Esophagus muscularis mucosa (tissue), 3 donors: ENCODE results near the gene TBX2.

ENCODE experiments used
- EP300 ChIP-seq: sonication (generic); formaldehyde crosslinking; IDR thresholded peaks from one replicate; pipeline ENCODE4 v1.6.1; 2017; ENCODE audit warnings: antibody characterized with exemption
- TF ChIP-seq, protein P1 (sequence below), 3 experiments: fragments of 200-600 bp in 2 of 3; fragments of 450-650 bp in 1 of 3; sonication (generic) in 2 of 3; IDR thresholded peaks; one replicate each; pipeline ENCODE4 v1.5.1; 2017 to 2019; ENCODE audit warnings: antibody characterized with exemption in 3 of 3, mild to moderate bottlenecking in 2 of 3, moderate library complexity in 1 of 3

DNA sequence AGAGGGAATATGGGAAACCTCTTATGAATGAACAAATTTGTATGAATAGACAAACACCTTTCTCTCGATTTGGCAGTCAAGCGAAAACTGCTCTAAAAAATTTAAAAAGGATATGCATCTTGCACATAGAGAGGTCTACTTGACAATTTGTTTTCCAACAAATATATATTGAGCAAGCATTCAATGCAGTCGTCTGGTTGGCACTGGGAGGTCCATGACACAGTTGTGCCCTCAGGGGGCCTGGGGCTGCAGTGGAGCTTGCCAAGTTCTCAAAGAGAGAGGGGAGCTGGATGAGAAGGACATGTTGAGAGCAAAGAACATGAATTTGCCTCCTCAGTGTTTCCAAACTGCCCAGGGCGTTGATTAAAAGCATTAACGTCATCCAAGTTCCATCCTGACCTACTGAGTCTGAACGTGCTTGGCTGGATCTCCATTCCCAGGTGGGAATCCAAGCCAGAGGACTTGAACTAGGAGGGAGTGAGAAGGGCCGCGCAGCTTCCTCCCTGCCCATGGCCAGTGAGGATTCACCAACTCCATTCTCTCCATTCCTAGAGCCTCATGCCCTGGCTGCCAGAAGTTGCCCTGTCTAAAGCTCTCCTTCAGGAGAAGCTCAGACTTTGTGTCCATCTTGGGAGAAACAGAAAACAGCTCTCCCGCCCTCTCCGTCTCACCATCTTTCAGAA is 24.5 kb downstream of the TBX2 start:
- no peak for TF ChIP-seq EP300
- TF ChIP-seq, protein P1, sequence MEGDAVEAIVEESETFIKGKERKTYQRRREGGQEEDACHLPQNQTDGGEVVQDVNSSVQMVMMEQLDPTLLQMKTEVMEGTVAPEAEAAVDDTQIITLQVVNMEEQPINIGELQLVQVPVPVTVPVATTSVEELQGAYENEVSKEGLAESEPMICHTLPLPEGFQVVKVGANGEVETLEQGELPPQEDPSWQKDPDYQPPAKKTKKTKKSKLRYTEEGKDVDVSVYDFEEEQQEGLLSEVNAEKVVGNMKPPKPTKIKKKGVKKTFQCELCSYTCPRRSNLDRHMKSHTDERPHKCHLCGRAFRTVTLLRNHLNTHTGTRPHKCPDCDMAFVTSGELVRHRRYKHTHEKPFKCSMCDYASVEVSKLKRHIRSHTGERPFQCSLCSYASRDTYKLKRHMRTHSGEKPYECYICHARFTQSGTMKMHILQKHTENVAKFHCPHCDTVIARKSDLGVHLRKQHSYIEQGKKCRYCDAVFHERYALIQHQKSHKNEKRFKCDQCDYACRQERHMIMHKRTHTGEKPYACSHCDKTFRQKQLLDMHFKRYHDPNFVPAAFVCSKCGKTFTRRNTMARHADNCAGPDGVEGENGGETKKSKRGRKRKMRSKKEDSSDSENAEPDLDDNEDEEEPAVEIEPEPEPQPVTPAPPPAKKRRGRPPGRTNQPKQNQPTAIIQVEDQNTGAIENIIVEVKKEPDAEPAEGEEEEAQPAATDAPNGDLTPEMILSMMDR (IDR thresholded peaks at IDR 0.05) = no peak
